MM.1S (cell line): ENCODE measurements around the gene SCAPER.
"Not testable (repeated sequence)": the region's sequence is repeated elsewhere in the genome, so short reads cannot be mapped to it uniquely, and the experiment has no call there.

ENCODE experiments used
- DNase-seq: peaks from one replicate; pipeline ENCODE4 v3.0.0-alpha.2; 2015
- H2AFZ ChIP-seq: fragments of 300-600 bp; sonication (generic); 2 replicates; pipeline ENCODE4 v1.6.0; 2016; ENCODE audit warnings: antibody characterized with exemption, low read length
- H3F3A ChIP-seq: fragments of 300-600 bp; sonication (generic); 2 replicates; pipeline ENCODE4 v1.6.1; 2016; ENCODE audit warnings: mild to moderate bottlenecking, antibody characterized with exemption, low read length, moderate library complexity, mixed read lengths; ENCODE audit not compliant: insufficient read depth
- H3K27ac ChIP-seq: fragments of 300-600 bp; sonication (generic); 2 replicates; pipeline ENCODE4 v1.5.1; 2016; ENCODE audit warnings: mild to moderate bottlenecking, low read length
- H3K27me3 ChIP-seq: fragments of 300-600 bp; sonication (generic); replicated peaks from 2 replicates; pipeline ENCODE4 v1.6.0; 2016; ENCODE audit warnings: low read length; ENCODE audit not compliant: insufficient read depth
- H3K36me3 ChIP-seq: fragments of 300-600 bp; sonication (generic); replicated peaks from 2 replicates; pipeline ENCODE4 v1.6.1; 2016; ENCODE audit warnings: mild to moderate bottlenecking, low read length, mixed read lengths; ENCODE audit not compliant: insufficient read depth
- H3K4me1 ChIP-seq: fragments of 300-600 bp; sonication (generic); 2 replicates; pipeline ENCODE4 v1.6.1; 2016; ENCODE audit warnings: low read length, mixed read lengths
- H3K4me2 ChIP-seq: fragments of 300-600 bp; sonication (generic); 2 replicates; pipeline ENCODE4 v1.6.0; 2016; ENCODE audit warnings: low read depth, low read length
- H3K4me3 ChIP-seq: fragments of 300-600 bp; sonication (generic); 2 replicates; pipeline ENCODE4 v1.5.1; 2016; ENCODE audit warnings: low read length, mixed read lengths
- H3K79me2 ChIP-seq: fragments of 300-600 bp; sonication (generic); 2 replicates; pipeline ENCODE4 v1.6.1; 2016; ENCODE audit warnings: mixed run types, low read length, mixed read lengths
- H3K9ac ChIP-seq: fragments of 300-600 bp; sonication (generic); 2 replicates; pipeline ENCODE4 v1.6.1; 2016; ENCODE audit warnings: low read length, mixed read lengths
- H3K9me2 ChIP-seq: fragments of 300-600 bp; sonication (generic); replicated peaks from 2 replicates; pipeline ENCODE4 v1.6.1; 2016; ENCODE audit warnings: mild to moderate bottlenecking, low read length, mixed read lengths; ENCODE audit not compliant: insufficient read depth
- H3K9me3 ChIP-seq: fragments of 300-600 bp; sonication (generic); replicated peaks from 2 replicates; pipeline ENCODE4 v1.6.1; 2016; ENCODE audit warnings: mild to moderate bottlenecking, low read length, mixed read lengths; ENCODE audit not compliant: insufficient read depth
- H4K20me1 ChIP-seq: fragments of 300-600 bp; sonication (generic); 2 replicates; pipeline ENCODE4 v1.6.1; 2016; ENCODE audit warnings: mild to moderate bottlenecking, low read length, moderate library complexity, mixed read lengths; ENCODE audit not compliant: insufficient read depth
- CTCF ChIP-seq: fragments of 300-600 bp; sonication (generic); IDR thresholded peaks from 2 replicates; pipeline ENCODE4 v1.5.1; 2016; ENCODE audit warnings: antibody characterized with exemption, low read length, mixed read lengths
- EZH2 ChIP-seq: fragments of 300-600 bp; sonication (generic); optimal IDR thresholded peaks from 2 replicates; pipeline ENCODE3; 2017; ENCODE audit warnings: low read depth, mild to moderate bottlenecking, antibody characterized with exemption, low read length, mixed read lengths
- EZH2phosphoT487 ChIP-seq: fragments of 300-600 bp; sonication (generic); IDR thresholded peaks from 2 replicates; pipeline ENCODE4 v1.6.1; 2018; ENCODE audit warnings: antibody characterized with exemption, low read length

SCAPER gene

GRCh38 chr15:76313731-76314130 lies 591.4 kb downstream of the SCAPER start:
- Histone ChIP-seq H3K4me3 (no peak overlapping the region), H3F3A (no peaks in the 10 kb centered on the region), H3K4me2 (no peak overlapping the region), H3K9ac (no peak overlapping the region), H3K36me3 (no peaks in the 10 kb centered on the region), H4K20me1 (no peaks in the 10 kb centered on the region), H2AFZ (no peak overlapping the region), H3K4me1 (no peaks in the 10 kb centered on the region), H3K27me3 (no peaks in the 10 kb centered on the region), H3K27ac (no peak overlapping the region), H3K79me2 (peaks cover 25% of the 10 kb centered on the region), H3K9me2 (no peaks in the 10 kb centered on the region), H3K9me3 (no peaks in the 10 kb centered on the region)
- DNase-seq: no peak
- TF ChIP-seq EZH2phosphoT487: no peak
- no peak for TF ChIP-seq CTCF
- no peak for TF ChIP-seq EZH2

- H3K4me3 ChIP-seq, H2AFZ ChIP-seq, H3K9me2 ChIP-seq, H3K9me3 ChIP-seq, DNase-seq, H4K20me1 ChIP-seq, H3K27ac ChIP-seq, H3K36me3 ChIP-seq, H3K27me3 ChIP-seq, H3K9ac ChIP-seq, H3K4me1 ChIP-seq, H3F3A ChIP-seq, H3K4me2 ChIP-seq: not testable (repeated sequence)
- H3K79me2 ChIP-seq: peaks cover 31% of the 10 kb centered on the region
These were observed 592.0 kb downstream of the SCAPER start for GRCh38 chr15:76313175-76313567.

DNA sequence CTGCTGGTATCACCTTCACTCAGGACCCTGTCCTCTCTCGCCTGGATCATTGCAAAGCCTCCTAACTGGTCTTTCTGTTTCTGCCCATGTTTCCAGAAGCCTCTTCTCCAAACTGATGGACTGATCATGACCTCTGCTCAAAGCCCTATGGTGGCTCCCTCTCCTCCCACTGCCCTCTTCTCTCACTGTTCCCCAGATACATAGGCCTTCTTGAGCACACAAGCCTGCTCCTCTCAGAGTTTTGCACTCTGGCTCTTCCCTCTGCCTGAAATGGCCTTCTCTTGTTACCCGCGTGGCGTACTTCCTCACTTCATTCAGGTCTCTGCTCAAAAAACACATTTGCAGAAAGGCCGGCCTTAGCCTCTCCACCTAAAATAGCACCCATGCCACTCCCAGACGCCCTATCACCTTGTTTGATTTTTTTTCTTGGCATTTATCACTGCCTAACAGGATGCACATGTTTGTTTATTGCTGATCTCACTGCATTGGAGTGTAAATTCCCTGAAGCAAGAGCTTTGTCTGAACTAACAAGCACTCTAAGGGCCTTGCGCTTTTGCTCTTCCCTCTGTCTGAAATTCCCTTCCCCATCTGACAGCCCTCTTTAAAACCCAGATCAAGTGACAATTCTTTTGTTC lies 592.5 kb downstream of the SCAPER start:
- DNase-seq: no peak
- TF ChIP-seq EZH2: no peak
- TF ChIP-seq EZH2phosphoT487: no peak
- TF ChIP-seq CTCF: no peak
- no peaks in the 10 kb centered on the region for H3F3A ChIP-seq
- H3K4me2 ChIP-seq: no peak overlapping the region
- H4K20me1 ChIP-seq: no peaks in the 10 kb centered on the region
- no peaks in the 10 kb centered on the region for H3K4me1 ChIP-seq
- peaks cover 36% of the 10 kb centered on the region for H3K79me2 ChIP-seq
- H3K27ac ChIP-seq: no peak overlapping the region
- H3K4me3 ChIP-seq: no peak overlapping the region
- H3K36me3 ChIP-seq: no peaks in the 10 kb centered on the region
- H3K27me3 ChIP-seq: no peaks in the 10 kb centered on the region
- no peak overlapping the region for H2AFZ ChIP-seq
- no peaks in the 10 kb centered on the region for H3K9me3 ChIP-seq
- no peak overlapping the region for H3K9ac ChIP-seq
- H3K9me2 ChIP-seq: no peaks in the 10 kb centered on the region

DNA sequence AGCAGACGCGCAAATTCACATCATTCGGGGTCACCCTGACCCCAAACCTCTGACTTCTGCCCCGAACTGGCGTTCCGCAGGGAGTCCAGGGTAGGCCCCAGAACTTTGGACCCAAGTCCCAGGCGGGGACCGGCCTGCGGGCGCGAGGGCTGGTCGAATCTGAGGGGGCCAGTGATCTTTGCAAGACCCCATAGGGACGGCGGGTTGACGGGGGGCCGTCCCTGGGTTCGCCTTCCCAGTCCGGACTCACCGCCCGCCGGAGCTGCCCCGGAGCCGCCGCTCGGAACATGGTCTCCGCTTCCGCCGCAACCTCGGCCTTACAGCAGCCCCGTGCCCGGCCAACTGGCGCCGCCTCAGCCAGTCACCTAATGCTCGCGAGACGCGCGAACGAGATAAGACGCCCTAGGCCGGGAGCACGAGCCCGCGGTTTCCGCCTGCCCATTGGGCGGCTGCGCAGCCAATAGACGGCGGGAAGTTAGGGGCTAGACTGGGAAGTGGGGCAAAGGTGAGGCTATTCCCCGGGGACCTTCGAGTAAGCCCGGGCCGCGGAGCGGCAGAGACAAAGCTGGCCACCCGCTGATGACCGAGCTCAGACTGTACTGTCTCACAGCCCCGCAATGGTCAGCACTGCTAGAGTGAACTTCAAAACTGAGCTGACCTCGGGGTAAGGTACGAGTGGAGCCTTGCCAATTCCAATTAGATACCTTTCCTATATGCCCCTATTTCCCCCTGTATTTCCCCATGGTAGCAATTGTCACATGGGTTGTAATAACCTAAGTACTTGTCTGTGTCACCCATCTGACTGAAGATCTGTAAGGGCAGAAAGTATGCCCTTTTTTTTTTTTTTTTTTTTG lies 593.8 kb downstream of the SCAPER start, which contains the start of gene ETFA:
Gene ETFA, minus strand, starts transcription at position 370 of the 854 bp plus-strand sequence. Its CDS starts 81 bp downstream, at position 289.
- H2AFZ ChIP-seq: peak within 1 kb of the TSS; percentile 99
- peak within 1 kb of the TSS; percentile 97 for H3K9ac ChIP-seq
- DNase-seq: peak; percentile 98
- H3K36me3 ChIP-seq: no peaks in the 10 kb centered on the region
- no peak for TF ChIP-seq EZH2
- TF ChIP-seq EZH2phosphoT487: no peak
- TF ChIP-seq CTCF: no peak
- H3F3A ChIP-seq: no peaks in the 10 kb centered on the region
- H4K20me1 ChIP-seq: no peaks in the 10 kb centered on the region
- H3K9me2 ChIP-seq: no peaks in the 10 kb centered on the region
- H3K27me3 ChIP-seq: no peaks in the 10 kb centered on the region
- H3K9me3 ChIP-seq: no peaks in the 10 kb centered on the region
- no peaks in the 10 kb centered on the region for H3K4me1 ChIP-seq
- peak within 1 kb of the TSS; percentile 97 for H3K4me3 ChIP-seq
- H3K4me2 ChIP-seq: peak within 1 kb of the TSS; percentile 87
- peaks cover 49% of the 10 kb centered on the region for H3K79me2 ChIP-seq
- peak within 1 kb of the TSS; percentile 59; the same call in 1 of the 2 replicates for H3K27ac ChIP-seq
